IPS-15b (cell line): Measurements from ENCODE around the gene MAGEC3.

Source experiments
- H3K27me3 ChIP-seq: one replicate; pipeline ENCODE4 v1.6.1; 2013; ENCODE audit warnings: low read length; ENCODE audit not compliant: control insufficient read depth, insufficient read depth
- H3K36me3 ChIP-seq: one replicate; pipeline ENCODE4 v1.6.1; 2013; ENCODE audit warnings: low read length; ENCODE audit not compliant: control insufficient read depth, insufficient read depth
- H3K4me1 ChIP-seq: one replicate; pipeline ENCODE4 v1.6.1; 2013; ENCODE audit warnings: mild to moderate bottlenecking, low read length; ENCODE audit not compliant: control insufficient read depth, insufficient read depth
- H3K4me3 ChIP-seq: one replicate; pipeline ENCODE4 v1.5.1; 2013; ENCODE audit warnings: low read depth, low read length
- H3K9ac ChIP-seq: one replicate; pipeline ENCODE4 v1.6.1; 2013; ENCODE audit warnings: low read depth, mild to moderate bottlenecking, low read length
- H3K9me3 ChIP-seq: one replicate; pipeline ENCODE4 v1.6.1; 2013; ENCODE audit warnings: mild to moderate bottlenecking, low read length; ENCODE audit not compliant: control insufficient read depth, insufficient read depth

The MAGEC3 gene

DNA sequence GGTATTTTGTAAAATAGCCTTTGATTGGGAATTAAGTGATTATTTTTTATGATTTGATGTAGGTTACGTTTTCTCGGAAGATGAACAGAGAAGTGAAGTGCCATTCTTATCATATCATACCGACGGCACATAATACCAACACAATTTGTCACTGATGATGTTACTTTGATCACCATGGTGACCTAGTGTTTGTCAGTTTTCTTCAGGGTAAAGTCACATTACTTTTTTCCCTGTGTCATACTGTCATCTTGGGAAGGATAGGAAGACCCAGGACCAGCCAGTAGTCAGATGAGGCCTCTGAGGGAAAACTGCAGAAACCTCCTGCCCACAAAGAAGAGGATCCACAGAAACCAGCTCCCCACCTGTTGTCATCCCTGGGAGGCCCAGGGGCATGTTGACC, 64.2 kb downstream of the MAGEC3 start:
- no peak overlapping the region for H3K9ac ChIP-seq
- no peaks in the 10 kb centered on the region for H3K27me3 ChIP-seq
- no peaks in the 10 kb centered on the region for H3K9me3 ChIP-seq
- H3K4me1 ChIP-seq, result no peaks in the 10 kb centered on the region
- H3K36me3 ChIP-seq, result no peaks in the 10 kb centered on the region
- H3K4me3 ChIP-seq, result no peak overlapping the region

DNA sequence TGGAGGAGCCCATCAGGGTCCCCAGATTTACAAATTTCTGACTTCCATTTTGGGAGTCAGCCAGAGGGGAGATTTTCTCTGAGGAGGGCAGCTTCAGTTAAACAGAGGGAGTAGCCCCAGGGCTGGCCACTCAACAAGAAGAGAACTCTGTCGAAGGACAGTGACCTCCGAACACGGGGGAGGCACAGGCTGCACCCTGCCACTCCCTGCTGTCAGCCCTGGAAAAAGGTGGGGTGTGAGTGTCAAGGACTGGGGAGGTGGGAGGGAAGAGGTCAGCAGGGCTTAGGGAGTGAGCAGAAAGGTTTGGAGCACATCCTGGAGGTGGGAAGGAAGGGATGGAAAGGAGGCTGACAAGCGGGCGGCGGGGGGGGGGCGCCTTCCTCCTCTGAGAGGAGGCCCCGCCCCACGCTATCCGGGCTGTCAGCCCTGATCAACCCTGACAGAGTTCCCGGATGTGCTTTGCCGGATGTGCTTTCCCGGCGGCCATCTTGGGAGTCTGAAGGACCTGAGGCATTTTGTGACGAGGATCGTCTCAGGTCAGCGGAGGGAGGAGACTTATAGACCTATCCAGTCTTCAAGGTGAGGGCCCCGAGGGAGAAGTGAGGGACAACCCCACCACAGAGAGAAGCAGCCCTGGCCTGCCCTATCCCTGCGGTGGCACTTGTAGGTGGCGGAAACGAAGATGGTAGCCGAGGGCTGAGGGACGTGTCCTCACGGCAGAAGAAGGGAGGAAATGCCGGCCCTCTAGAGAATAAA, 65.5 kb downstream of the MAGEC3 start, which contains the start of gene MAGEC1:
Gene MAGEC1 (plus strand): TSS at position 495 of the 756 bp plus-strand sequence. CDS start 1,179 bp downstream, outside the sequence.
- H3K36me3 ChIP-seq, result no peaks in the 10 kb centered on the region
- H3K4me3 ChIP-seq, result no peak within 1 kb of the TSS
- no peaks in the 10 kb centered on the region for H3K4me1 ChIP-seq
- H3K27me3 ChIP-seq, result no peaks in the 10 kb centered on the region
- no peak within 1 kb of the TSS for H3K9ac ChIP-seq
- H3K9me3 ChIP-seq, result no peaks in the 10 kb centered on the region

DNA sequence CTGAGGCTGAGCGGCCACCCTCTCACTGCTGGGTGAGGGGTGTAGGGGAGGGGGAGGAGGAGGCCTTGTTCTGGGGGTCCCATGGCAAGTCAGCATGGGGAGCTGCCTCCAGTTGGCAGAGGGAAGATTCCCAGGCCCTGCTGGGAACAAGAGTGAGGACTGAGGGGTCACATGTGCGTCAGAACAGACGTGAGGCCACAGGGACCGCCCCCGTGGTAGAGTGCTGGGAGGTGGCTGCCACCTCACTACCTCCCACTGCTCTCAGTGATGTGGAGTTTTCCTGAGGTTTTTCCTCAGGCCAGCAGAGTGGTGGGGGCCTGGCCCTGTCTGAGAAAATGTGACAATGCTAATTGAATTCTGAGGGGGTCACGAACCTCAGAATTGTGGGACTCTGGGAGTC, 66.1 kb downstream of the MAGEC3 start:
- Histone ChIP-seq H3K36me3 (no peaks in the 10 kb centered on the region), H3K4me1 (no peaks in the 10 kb centered on the region), H3K4me3 (no peak overlapping the region), H3K9me3 (no peaks in the 10 kb centered on the region), H3K27me3 (no peaks in the 10 kb centered on the region), H3K9ac (no peak overlapping the region)

DNA sequence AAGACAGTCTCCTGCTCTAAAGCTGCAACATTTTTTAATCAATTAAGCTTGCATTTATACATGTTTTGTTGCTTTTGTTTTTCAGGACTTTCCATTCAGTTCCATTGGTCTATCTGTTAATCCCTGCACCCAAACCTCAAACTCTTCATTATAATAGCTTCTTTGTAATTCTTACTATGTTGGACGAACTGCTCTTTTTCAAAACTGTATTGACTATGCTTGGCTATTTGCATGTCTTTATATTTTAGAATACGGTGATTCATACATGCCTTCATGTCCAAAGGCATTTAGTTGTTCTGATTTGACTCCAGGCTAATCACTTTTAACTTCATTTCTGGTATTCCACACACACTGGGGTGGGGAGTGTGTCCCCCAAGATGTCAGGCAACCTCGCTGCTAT, 79.7 kb downstream of the MAGEC3 start:
- H3K9me3 ChIP-seq, result no peaks in the 10 kb centered on the region
- no peaks in the 10 kb centered on the region for H3K36me3 ChIP-seq
- no peaks in the 10 kb centered on the region for H3K4me1 ChIP-seq
- H3K27me3 ChIP-seq, result no peaks in the 10 kb centered on the region
- H3K4me3 ChIP-seq, result no peak overlapping the region
- H3K9ac ChIP-seq, result no peak overlapping the region

DNA sequence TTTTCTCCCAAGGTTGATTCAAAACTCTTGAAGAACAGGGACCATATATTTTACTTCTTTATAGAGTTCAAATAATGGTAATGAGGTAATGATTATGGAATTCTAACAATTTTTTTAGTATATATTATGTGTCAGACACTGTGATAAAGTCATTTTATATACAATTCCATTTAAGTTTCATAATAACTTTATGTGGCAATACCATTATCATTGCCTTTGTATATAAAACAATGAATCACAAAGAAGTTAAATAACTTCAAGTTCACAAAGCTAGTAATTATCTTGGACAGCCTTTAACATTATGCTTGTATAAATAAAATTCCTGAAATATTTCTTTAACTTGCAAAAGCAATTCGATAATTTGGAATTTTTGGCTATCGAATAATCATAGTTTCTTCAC, 86.2 kb downstream of the MAGEC3 start:
- no peaks in the 10 kb centered on the region for H3K27me3 ChIP-seq
- no peaks in the 10 kb centered on the region for H3K36me3 ChIP-seq
- H3K4me1 ChIP-seq, result no peaks in the 10 kb centered on the region
- no peak overlapping the region for H3K4me3 ChIP-seq
- no peak overlapping the region for H3K9ac ChIP-seq
- H3K9me3 ChIP-seq, result no peaks in the 10 kb centered on the region

DNA sequence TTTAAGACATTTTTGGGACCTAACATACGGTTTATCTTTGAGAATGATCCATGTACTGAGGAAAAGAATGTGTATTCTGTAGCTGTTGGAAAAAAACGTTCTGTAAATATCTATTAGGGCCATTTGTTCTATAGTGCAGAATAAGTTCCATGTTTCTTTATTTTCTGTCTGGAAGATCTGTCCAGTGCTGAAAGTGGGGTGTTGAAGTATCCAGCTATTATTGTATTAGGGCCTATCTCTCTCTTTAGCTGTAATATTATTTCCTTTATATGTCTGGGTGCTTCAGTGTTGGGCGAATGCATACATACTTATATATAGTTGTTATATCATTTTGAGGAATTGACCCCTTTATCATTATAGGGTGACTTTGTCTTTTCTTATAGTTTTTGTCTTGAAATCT, 90.3 kb downstream of the MAGEC3 start:
- H3K36me3 ChIP-seq, result no peaks in the 10 kb centered on the region
- H3K9me3 ChIP-seq, result no peaks in the 10 kb centered on the region
- no peak overlapping the region for H3K9ac ChIP-seq
- no peak overlapping the region for H3K4me3 ChIP-seq
- H3K27me3 ChIP-seq, result no peaks in the 10 kb centered on the region
- no peaks in the 10 kb centered on the region for H3K4me1 ChIP-seq

DNA sequence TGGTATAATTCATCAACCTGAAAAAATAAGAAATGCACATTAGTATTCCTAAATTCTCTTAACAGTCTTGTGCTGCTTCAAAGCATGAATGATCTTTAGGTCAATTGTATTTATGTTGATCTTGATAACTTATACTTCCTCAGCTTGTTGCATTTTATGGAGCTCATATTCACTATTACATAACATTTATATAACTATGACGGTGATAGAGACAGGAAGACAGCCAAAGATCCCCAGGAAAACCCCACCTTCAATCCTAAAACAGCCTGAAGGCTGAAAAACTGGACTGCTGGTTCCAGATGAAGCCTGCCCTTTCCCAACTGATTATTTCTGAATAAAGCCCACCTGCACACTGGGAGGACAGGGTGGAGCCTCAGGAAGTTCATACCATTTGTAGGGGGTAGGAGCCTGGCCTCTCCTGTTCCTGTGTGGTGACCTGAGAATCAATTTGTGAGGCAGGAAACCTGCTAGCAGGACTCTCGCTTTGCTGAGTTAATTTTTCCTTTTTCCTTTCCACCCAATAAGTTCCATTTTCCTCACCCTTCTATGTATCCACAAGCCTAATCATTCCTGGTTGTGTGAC, 96.0 kb downstream of the MAGEC3 start:
- Histone ChIP-seq H3K4me3 (no peak overlapping the region), H3K4me1 (no peaks in the 10 kb centered on the region), H3K36me3 (no peaks in the 10 kb centered on the region), H3K9me3 (peaks cover 3% of the 10 kb centered on the region), H3K9ac (no peak overlapping the region), H3K27me3 (no peaks in the 10 kb centered on the region)

DNA sequence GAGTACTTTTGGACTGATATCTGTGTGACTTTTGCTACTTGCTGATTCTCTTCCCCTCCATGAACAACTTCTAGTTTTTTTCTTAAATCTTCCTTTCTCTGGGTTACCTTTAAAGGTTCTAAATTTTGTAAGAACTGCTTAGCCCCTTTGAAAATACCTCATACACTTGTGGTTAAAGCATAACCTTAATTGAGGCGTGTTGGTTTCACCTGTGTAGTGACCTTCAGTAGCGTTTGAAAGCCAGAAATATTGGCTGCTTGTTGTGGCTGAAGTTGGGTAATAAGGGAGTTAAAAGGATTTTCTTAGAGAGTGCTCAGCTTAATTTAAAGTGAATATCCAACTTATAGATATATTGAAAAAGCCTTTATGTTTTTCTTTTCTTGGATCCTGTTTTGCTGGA, 97.5 kb downstream of the MAGEC3 start:
- Histone ChIP-seq H3K4me1 (no peaks in the 10 kb centered on the region), H3K9me3 (peaks cover 3% of the 10 kb centered on the region), H3K36me3 (no peaks in the 10 kb centered on the region), H3K9ac (no peak overlapping the region), H3K27me3 (no peaks in the 10 kb centered on the region), H3K4me3 (no peak overlapping the region)

DNA sequence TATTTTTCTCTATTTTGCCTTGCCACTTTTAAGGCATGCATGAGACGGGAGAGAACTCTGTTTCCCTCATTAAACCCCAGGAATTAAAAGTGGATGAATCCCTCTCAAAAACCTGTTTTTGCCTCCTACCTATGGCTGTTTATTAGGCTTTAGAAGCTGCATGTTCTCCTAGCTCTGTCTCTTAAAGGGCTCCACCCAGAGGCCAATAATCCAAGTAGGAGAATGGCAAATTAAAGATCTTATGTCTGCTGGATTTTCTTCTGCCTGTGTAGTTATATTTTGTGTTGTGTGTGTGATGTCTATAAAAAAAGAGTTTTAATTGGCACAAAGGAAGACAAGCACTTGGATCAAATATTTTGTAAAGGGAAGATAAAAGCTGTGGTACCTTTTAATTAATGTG, 98.0 kb downstream of the MAGEC3 start:
- H3K36me3 ChIP-seq, result no peaks in the 10 kb centered on the region
- no peak overlapping the region for H3K4me3 ChIP-seq
- no peaks in the 10 kb centered on the region for H3K27me3 ChIP-seq
- peaks cover 3% of the 10 kb centered on the region for H3K9me3 ChIP-seq
- H3K4me1 ChIP-seq, result no peaks in the 10 kb centered on the region
- no peak overlapping the region for H3K9ac ChIP-seq

DNA sequence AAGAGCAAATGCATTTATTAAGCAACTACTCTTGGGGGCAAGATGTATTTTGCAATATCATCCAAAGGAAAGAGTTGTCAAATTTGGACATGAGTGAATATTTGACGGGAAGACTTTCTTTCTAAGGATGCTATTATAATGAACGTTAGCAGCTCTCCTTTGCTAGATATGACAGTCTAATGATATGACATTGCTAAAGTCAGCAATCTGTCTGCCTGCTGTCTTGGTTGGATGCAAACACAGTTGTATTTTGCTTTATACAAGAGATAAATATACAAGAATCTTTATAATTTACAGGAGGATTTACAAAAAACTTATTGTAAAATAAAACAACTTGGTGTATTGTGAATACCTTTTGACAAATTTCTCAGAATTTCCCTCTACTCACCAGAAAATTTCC, 103.1 kb downstream of the MAGEC3 start:
- H3K36me3 ChIP-seq, result no peaks in the 10 kb centered on the region
- H3K4me3 ChIP-seq, result no peak overlapping the region
- no peaks in the 10 kb centered on the region for H3K27me3 ChIP-seq
- peaks cover under 1% of the 10 kb centered on the region for H3K9me3 ChIP-seq
- no peaks in the 10 kb centered on the region for H3K4me1 ChIP-seq
- H3K9ac ChIP-seq, result no peak overlapping the region

DNA sequence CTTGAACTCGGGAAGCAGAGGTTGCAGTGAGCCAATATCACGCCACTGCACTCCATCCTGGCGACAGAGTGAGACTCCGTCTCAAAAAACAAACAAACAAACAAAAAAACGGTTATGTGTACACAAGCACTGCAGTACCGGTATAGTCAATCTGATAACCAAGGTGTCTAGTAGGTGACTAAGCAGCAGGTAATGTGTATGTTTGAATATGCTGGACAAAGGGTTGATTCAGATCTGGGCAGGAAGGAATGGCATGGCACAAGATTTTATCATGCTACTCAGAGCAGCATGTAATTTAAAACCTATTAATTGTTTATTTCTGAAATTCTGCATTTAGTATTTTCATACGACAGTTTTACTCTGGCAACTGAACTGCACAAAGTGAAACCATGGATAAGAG, 107.3 kb downstream of the MAGEC3 start:
- Histone ChIP-seq H3K4me3 (no peak overlapping the region), H3K36me3 (no peaks in the 10 kb centered on the region)

DNA sequence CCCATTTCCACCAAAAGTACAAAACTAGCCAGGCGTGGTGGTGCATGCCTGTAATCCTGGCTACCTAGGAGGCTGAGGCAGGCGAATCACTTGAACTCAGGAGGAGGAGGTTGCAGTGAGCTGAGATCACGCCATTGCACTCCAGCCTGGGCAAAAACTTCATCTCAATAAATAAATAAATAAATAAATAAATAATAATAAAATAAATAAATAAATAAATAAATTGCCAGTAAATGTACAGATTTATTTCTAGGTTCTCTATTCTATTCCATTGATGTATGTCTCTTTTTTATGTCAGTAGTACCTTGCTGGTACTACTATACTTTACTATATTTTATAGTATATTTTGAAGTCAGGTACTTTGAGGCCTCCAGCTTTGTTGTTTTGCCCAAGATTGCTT, 109.2 kb downstream of the MAGEC3 start:
- no peak overlapping the region for H3K9ac ChIP-seq
- no peaks in the 10 kb centered on the region for H3K36me3 ChIP-seq
- no peaks in the 10 kb centered on the region for H3K4me1 ChIP-seq
- no peaks in the 10 kb centered on the region for H3K9me3 ChIP-seq
- H3K27me3 ChIP-seq, result no peaks in the 10 kb centered on the region
- H3K4me3 ChIP-seq, result no peak overlapping the region

More for the DNA sequence above, 107.3 kb downstream of the MAGEC3 start:
- Histone ChIP-seq H3K27me3 (no peaks in the 10 kb centered on the region), H3K9ac (no peak overlapping the region), H3K9me3 (no peaks in the 10 kb centered on the region), H3K4me1 (no peaks in the 10 kb centered on the region)
